HepG2 (cell line): ENCODE data around the gene WDR35. TPM values are rescaled to one million over a fixed set of nuclear protein-coding genes. Genes with fewer than 3 reads are reported as not detected.
A peak's percentile ranks its signal among the peaks of the same experiment; 100 is the strongest.

Experiments
- JUND ChIP-seq: sonication (generic); formaldehyde crosslinking; IDR thresholded peaks from 2 replicates; pipeline ENCODE4 v1.8.0; 2022; ENCODE audit warnings: mild to moderate bottlenecking, missing genetic modification reagents
- STAG1 ChIP-seq: sonication (generic); formaldehyde crosslinking; IDR thresholded peaks from 2 replicates; pipeline ENCODE4 v1.4.0; 2020; ENCODE audit warnings: missing genetic modification reagents
- ZNF335 ChIP-seq: sonication (generic); formaldehyde crosslinking; IDR thresholded peaks from 2 replicates; pipeline ENCODE4 v1.4.0; 2020; ENCODE audit warnings: missing genetic modification reagents
- ZNF615 ChIP-seq: sonication (generic); formaldehyde crosslinking; IDR thresholded peaks from 2 replicates; pipeline ENCODE4 v1.5.0; 2020; ENCODE audit warnings: mild to moderate bottlenecking, missing genetic modification reagents, borderline replicate concordance
- ZNF720 ChIP-seq: sonication (generic); formaldehyde crosslinking; IDR thresholded peaks from 2 replicates; pipeline ENCODE4 v1.4.0; 2020; ENCODE audit warnings: missing genetic modification reagents
- ZNF766 ChIP-seq: sonication (generic); formaldehyde crosslinking; IDR thresholded peaks from 2 replicates; pipeline ENCODE4 v1.5.0; 2020; ENCODE audit warnings: missing genetic modification reagents, borderline replicate concordance
- polyA plus RNA-seq, 8 experiments: library from polyadenylated mRNA; depleted of rRNA in 3 of 8; stranded (reverse) in 7 of 8; unstranded in 1 of 8; fragments of >200 nt; fragmentation: Illumina TruSeq in 4 of 8; extraction: Trizol in 4 of 8; gene quantifications; 2 replicates each; pipeline versions ENCODE4 v1.2.1 to v1.2.3, GENCODE V29; 2011 to 2016; ENCODE audit warnings: low read depth in 4 of 8, missing spikeins in 1 of 8, mixed read lengths in 1 of 8; ENCODE audit not compliant: insufficient read depth in 1 of 8
- total RNA-seq, 5 experiments: library from RNA; depleted of rRNA; stranded (reverse); fragments of >200 nt; fragmentation: Illumina TruSeq; extraction: Trizol; gene quantifications; 2 replicates each; pipeline ENCODE4 v1.2.3, GENCODE V29; 2016; ENCODE audit warnings: low read depth in 1 of 5
- TF ChIP-seq, protein P1 (sequence below): sonication (generic); formaldehyde crosslinking; IDR thresholded peaks from 2 replicates; pipeline ENCODE4 v1.5.1; 2020; ENCODE audit warnings: mild to moderate bottlenecking, missing genetic modification reagents, borderline replicate concordance
- TF ChIP-seq, protein P2 (sequence below): IDR thresholded peaks from 2 replicates; pipeline ENCODE4 v1.6.1; 2016; ENCODE audit warnings: low read depth, control low read depth
- TF ChIP-seq, protein P3 (sequence below): sonication (generic); formaldehyde crosslinking; IDR thresholded peaks from 2 replicates; pipeline ENCODE4 v1.4.0; 2020; ENCODE audit warnings: missing genetic modification reagents
- TF ChIP-seq, protein P4 (sequence below): fragments of 450-650 bp; IDR thresholded peaks from 2 replicates; pipeline ENCODE4 v1.6.1; 2016

The WDR35 gene
- total and polyA plus RNA-seq, 2 of the 13 experiments (the other 11 are each of a cell fraction or from before 2014, with no cell fraction given): 11.1 to 19.6 TPM

DNA sequence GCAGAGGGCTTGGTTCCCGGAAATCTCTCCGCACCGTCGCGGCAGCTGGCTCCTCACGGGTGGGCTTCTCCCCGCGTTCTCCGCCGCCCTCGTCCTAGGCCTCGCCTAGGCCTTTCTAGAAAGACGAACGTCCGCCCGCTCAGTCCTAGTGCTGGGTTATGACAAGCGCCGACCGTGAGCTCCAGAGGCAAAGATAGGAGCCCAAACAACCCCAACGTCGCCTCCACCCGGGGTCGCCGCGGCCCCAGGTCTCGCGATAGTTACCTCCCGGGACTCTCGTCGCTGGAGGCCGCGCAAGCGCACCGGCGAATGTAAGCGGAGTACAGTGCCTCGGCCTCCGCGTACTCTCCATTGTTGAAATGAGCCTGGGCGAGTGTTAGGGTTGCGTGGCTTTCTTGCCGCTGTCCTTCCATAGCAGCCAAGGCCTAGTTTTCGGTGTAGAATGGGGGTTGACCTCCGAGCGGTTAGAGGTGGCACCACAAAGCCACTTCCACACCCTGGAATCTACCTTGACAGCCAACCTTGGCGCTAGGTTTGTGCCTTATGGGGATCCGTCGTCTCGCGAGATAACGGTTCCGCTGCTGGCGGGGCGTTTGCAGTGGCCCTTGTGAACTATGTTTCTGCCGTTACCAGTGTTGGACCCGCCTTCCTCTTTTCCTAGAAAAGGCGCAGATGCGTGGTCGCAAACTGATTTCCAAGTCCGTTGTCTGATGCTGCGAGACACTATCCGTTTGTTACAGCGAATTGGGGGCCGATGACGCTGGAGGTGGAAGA lies 88.3 kb downstream of the WDR35 start, which contains the start of gene TTC32 (continued):
- TF ChIP-seq ZNF615 (CRISPR knock-in tag): no peak; the same call in 1 of the 2 replicates
- 0 out of 2 replicates have a peak, but pooled peaks have one; percentile 44 for TF ChIP-seq ZNF720 (CRISPR knock-in tag)
- no peak for TF ChIP-seq STAG1 (CRISPR knock-in tag)
- TF ChIP-seq JUND (CRISPR knock-in tag): no peak; the same call in 1 of the 2 replicates
- TF ChIP-seq, protein P1, sequence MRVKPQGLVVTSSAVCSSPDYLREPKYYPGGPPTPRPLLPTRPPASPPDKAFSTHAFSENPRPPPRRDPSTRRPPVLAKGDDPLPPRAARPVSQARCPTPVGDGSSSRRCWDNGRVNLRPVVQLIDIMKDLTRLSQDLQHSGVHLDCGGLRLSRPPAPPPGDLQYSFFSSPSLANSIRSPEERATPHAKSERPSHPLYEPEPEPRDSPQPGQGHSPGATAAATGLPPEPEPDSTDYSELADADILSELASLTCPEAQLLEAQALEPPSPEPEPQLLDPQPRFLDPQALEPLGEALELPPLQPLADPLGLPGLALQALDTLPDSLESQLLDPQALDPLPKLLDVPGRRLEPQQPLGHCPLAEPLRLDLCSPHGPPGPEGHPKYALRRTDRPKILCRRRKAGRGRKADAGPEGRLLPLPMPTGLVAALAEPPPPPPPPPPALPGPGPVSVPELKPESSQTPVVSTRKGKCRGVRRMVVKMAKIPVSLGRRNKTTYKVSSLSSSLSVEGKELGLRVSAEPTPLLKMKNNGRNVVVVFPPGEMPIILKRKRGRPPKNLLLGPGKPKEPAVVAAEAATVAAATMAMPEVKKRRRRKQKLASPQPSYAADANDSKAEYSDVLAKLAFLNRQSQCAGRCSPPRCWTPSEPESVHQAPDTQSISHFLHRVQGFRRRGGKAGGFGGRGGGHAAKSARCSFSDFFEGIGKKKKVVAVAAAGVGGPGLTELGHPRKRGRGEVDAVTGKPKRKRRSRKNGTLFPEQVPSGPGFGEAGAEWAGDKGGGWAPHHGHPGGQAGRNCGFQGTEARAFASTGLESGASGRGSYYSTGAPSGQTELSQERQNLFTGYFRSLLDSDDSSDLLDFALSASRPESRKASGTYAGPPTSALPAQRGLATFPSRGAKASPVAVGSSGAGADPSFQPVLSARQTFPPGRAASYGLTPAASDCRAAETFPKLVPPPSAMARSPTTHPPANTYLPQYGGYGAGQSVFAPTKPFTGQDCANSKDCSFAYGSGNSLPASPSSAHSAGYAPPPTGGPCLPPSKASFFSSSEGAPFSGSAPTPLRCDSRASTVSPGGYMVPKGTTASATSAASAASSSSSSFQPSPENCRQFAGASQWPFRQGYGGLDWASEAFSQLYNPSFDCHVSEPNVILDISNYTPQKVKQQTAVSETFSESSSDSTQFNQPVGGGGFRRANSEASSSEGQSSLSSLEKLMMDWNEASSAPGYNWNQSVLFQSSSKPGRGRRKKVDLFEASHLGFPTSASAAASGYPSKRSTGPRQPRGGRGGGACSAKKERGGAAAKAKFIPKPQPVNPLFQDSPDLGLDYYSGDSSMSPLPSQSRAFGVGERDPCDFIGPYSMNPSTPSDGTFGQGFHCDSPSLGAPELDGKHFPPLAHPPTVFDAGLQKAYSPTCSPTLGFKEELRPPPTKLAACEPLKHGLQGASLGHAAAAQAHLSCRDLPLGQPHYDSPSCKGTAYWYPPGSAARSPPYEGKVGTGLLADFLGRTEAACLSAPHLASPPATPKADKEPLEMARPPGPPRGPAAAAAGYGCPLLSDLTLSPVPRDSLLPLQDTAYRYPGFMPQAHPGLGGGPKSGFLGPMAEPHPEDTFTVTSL: no peak
- TF ChIP-seq, protein P2, sequence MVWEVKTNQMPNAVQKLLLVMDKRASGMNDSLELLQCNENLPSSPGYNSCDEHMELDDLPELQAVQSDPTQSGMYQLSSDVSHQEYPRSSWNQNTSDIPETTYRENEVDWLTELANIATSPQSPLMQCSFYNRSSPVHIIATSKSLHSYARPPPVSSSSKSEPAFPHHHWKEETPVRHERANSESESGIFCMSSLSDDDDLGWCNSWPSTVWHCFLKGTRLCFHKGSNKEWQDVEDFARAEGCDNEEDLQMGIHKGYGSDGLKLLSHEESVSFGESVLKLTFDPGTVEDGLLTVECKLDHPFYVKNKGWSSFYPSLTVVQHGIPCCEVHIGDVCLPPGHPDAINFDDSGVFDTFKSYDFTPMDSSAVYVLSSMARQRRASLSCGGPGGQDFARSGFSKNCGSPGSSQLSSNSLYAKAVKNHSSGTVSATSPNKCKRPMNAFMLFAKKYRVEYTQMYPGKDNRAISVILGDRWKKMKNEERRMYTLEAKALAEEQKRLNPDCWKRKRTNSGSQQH (CRISPR knock-in tag): peak; percentile 79; the same call in 1 of the 2 replicates
- peak; percentile 92 for TF ChIP-seq ZNF766
- TF ChIP-seq, protein P3, sequence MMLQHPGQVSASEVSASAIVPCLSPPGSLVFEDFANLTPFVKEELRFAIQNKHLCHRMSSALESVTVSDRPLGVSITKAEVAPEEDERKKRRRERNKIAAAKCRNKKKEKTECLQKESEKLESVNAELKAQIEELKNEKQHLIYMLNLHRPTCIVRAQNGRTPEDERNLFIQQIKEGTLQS (CRISPR knock-in tag): peak; percentile 64
- TF ChIP-seq, protein P4, sequence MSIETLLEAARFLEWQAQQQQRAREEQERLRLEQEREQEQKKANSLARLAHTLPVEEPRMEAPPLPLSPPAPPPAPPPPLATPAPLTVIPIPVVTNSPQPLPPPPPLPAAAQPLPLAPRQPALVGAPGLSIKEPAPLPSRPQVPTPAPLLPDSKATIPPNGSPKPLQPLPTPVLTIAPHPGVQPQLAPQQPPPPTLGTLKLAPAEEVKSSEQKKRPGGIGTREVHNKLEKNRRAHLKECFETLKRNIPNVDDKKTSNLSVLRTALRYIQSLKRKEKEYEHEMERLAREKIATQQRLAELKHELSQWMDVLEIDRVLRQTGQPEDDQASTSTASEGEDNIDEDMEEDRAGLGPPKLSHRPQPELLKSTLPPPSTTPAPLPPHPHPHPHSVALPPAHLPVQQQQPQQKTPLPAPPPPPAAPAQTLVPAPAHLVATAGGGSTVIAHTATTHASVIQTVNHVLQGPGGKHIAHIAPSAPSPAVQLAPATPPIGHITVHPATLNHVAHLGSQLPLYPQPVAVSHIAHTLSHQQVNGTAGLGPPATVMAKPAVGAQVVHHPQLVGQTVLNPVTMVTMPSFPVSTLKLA: no peak
- peak; percentile 73; the same call in 1 of the 2 replicates for TF ChIP-seq ZNF335 (CRISPR knock-in tag)
